ENCODE measurements around the gene DAAM2. TPM values are rescaled to one million over a fixed set of nuclear protein-coding genes. Genes with fewer than 3 reads are reported as not detected.

The DAAM2 gene
- total RNA-seq, 6 donors from 2014 or later: 21.0 to 81.7 (median 31.9) TPM

GRCh38 chr6:39793516-39793915, 1.3 kb downstream of the DAAM2 start:
- Histone ChIP-seq H3K9me3 (no peaks in the 10 kb centered on the region), H3K36me3 (no peaks in the 10 kb centered on the region), H3K27me3 (peaks cover 0 to 7% (median 0%) of the 10 kb centered on the region in 4 donors), H3K4me1 (peaks cover 9 to 31% (median 18%) of the 10 kb centered on the region in 4 donors), H3K27ac (peak overlapping the region in 3 of 4 donors; percentile 61 to 79 (median 68)), H3K4me3 (peak overlapping the region in 3 of 4 donors; percentile 55 to 72 (median 61))
- ATAC-seq (ENCODE audit: low FRiP score in 2 of 2) (no peak), DNase-seq (no peak)
- TF ChIP-seq POLR2A (IDR thresholded peaks at IDR 0.05) (no peak), EP300 (IDR thresholded peaks at IDR 0.05) (no peak), POLR2AphosphoS5 (IDR thresholded peaks at IDR 0.05) (no peak)
- TF ChIP-seq, protein P1, sequence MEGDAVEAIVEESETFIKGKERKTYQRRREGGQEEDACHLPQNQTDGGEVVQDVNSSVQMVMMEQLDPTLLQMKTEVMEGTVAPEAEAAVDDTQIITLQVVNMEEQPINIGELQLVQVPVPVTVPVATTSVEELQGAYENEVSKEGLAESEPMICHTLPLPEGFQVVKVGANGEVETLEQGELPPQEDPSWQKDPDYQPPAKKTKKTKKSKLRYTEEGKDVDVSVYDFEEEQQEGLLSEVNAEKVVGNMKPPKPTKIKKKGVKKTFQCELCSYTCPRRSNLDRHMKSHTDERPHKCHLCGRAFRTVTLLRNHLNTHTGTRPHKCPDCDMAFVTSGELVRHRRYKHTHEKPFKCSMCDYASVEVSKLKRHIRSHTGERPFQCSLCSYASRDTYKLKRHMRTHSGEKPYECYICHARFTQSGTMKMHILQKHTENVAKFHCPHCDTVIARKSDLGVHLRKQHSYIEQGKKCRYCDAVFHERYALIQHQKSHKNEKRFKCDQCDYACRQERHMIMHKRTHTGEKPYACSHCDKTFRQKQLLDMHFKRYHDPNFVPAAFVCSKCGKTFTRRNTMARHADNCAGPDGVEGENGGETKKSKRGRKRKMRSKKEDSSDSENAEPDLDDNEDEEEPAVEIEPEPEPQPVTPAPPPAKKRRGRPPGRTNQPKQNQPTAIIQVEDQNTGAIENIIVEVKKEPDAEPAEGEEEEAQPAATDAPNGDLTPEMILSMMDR (IDR thresholded peaks at IDR 0.05): no peak
- WGBS, 2 donors: 50 to 55% methylated on average over 7 of the region's 7 CpGs

DNA sequence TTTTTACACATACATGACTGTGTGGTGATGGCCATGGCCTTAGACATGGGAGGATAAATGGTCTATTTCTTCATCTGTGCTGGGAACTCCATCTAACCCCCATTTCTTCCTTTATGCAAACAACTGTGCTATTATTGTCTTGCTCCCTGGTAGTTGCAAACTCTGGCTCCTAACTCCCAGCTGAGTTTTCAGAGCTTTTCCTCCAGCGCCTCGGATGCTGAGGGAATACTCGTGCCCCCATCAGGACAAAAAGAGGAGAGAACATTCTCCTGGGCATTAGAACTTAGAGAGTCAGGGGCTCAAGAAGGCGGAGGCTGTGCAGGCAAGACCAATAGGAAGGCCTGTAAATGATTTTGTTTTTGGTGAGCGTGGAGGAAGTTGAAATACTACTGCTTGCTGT, 2.1 kb downstream of the DAAM2 start:
- no peak for DNase-seq
- Histone ChIP-seq H3K4me1 (peaks cover 9 to 31% (median 18%) of the 10 kb centered on the region in 4 donors), H3K36me3 (no peaks in the 10 kb centered on the region), H3K9me3 (no peaks in the 10 kb centered on the region), H3K4me3 (peak overlapping the region in 2 of 4 donors; percentile 61 to 72), H3K27ac (no peak overlapping the region), H3K27me3 (peaks cover 0 to 7% (median 0%) of the 10 kb centered on the region in 4 donors)
- TF ChIP-seq POLR2A (IDR thresholded peaks at IDR 0.05): no peak
- TF ChIP-seq, protein P1 (IDR thresholded peaks at IDR 0.05): no peak
- no peak for TF ChIP-seq EP300 (IDR thresholded peaks at IDR 0.05)
- no peak for TF ChIP-seq POLR2AphosphoS5 (IDR thresholded peaks at IDR 0.05)
- 79 to 91% methylated on average over 5 of the region's 5 CpGs for WGBS, 2 donors
- no peak for ATAC-seq (ENCODE audit: low FRiP score in 2 of 2)

GRCh38 chr6:39797751-39798150, 5.6 kb downstream of the DAAM2 start:
- no peaks in the 10 kb centered on the region for H3K9me3 ChIP-seq
- ATAC-seq (ENCODE audit: low FRiP score in 2 of 2) (no peak), DNase-seq (no peak)
- no peak overlapping the region for H3K4me3 ChIP-seq
- no peaks in the 10 kb centered on the region for H3K36me3 ChIP-seq
- no peak overlapping the region for H3K27ac ChIP-seq
- peaks cover 0 to 10% (median 4%) of the 10 kb centered on the region in 4 donors for H3K4me1 ChIP-seq
- 85 to 89% methylated on average over 2 of the region's 2 CpGs for WGBS, 2 donors
- TF ChIP-seq POLR2A (IDR thresholded peaks at IDR 0.05): no peak
- TF ChIP-seq, protein P1 (IDR thresholded peaks at IDR 0.05): no peak
- no peak for TF ChIP-seq EP300 (IDR thresholded peaks at IDR 0.05)
- no peak for TF ChIP-seq POLR2AphosphoS5 (IDR thresholded peaks at IDR 0.05)
- H3K27me3 ChIP-seq: no peaks in the 10 kb centered on the region

- Histone ChIP-seq H3K4me3 (no peak overlapping the region), H3K27me3 (no peaks in the 10 kb centered on the region), H3K36me3 (no peaks in the 10 kb centered on the region), H3K9me3 (no peaks in the 10 kb centered on the region), H3K4me1 (peaks cover 0 to 20% (median 2%) of the 10 kb centered on the region in 4 donors), H3K27ac (no peak overlapping the region)
- ATAC-seq (ENCODE audit: low FRiP score in 2 of 2): no peak
- DNase-seq: no peak
- TF ChIP-seq POLR2A (IDR thresholded peaks at IDR 0.05) (no peak), POLR2AphosphoS5 (IDR thresholded peaks at IDR 0.05) (no peak), EP300 (IDR thresholded peaks at IDR 0.05) (no peak)
- TF ChIP-seq, protein P1 (IDR thresholded peaks at IDR 0.05): no peak
- WGBS, 2 donors: 88 to 89% methylated on average over 5 to 10 of the region's 10 CpGs
These were observed 8.2 kb downstream of the DAAM2 start for GRCh38 chr6:39800034-39801032.
